Adrenal gland (tissue), 5 donors: ENCODE data around the gene HEPN1.

Experiments
- POLR2A ChIP-seq, 2 donors: fragments of 450-650 bp; IDR thresholded peaks; one replicate each; pipeline ENCODE4 v1.6.1; 2017; ENCODE audit warnings: antibody characterized with exemption in 2 of 2, mild to moderate bottlenecking in 2 of 2, moderate library complexity in 1 of 2
- TF ChIP-seq, protein P1 (sequence below), 6 experiments: fragments of 450-650 bp in 4 of 6; fragments of 200-600 bp in 2 of 6; sonication (generic) in 1 of 6; IDR thresholded peaks; 1 replicate in 5 of 6; 2 replicates in 1 of 6; pipeline versions ENCODE4 v1.5.1 to v1.8.0; 2016 to 2021; ENCODE audit warnings: antibody characterized with exemption in 6 of 6, mild to moderate bottlenecking in 2 of 6, moderate library complexity in 1 of 6
- donor health status: DM: no; HTN: no; CAD: no.

GRCh38 chr11:124880958-124881357, 38.1 kb upstream of the HEPN1 start:
- TF ChIP-seq, protein P1, sequence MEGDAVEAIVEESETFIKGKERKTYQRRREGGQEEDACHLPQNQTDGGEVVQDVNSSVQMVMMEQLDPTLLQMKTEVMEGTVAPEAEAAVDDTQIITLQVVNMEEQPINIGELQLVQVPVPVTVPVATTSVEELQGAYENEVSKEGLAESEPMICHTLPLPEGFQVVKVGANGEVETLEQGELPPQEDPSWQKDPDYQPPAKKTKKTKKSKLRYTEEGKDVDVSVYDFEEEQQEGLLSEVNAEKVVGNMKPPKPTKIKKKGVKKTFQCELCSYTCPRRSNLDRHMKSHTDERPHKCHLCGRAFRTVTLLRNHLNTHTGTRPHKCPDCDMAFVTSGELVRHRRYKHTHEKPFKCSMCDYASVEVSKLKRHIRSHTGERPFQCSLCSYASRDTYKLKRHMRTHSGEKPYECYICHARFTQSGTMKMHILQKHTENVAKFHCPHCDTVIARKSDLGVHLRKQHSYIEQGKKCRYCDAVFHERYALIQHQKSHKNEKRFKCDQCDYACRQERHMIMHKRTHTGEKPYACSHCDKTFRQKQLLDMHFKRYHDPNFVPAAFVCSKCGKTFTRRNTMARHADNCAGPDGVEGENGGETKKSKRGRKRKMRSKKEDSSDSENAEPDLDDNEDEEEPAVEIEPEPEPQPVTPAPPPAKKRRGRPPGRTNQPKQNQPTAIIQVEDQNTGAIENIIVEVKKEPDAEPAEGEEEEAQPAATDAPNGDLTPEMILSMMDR (IDR thresholded peaks at IDR 0.05): no peak
- no peak for TF ChIP-seq POLR2A (IDR thresholded peaks at IDR 0.05)
